Fibroblast of pulmonary artery (primary cell): ENCODE measurements around the gene STAB2.

Experiments
- DNase-seq: peaks from one replicate; pipeline ENCODE4 v3.0.0-alpha.2; 2010; ENCODE audit warnings: low read depth
- H3K4me3 ChIP-seq: replicated peaks from 2 replicates; pipeline ENCODE4 v1.5.1; 2011; ENCODE audit warnings: low read depth, mild to moderate bottlenecking, control low read depth, low read length, moderate library complexity
- TF ChIP-seq, protein P1 (sequence below): IDR thresholded peaks from 2 replicates; pipeline ENCODE4 v1.5.1; 2011; ENCODE audit warnings: mild to moderate bottlenecking, control low read depth, low read length, inconsistent platforms; ENCODE audit errors: missing control alignments

The STAB2 gene

DNA sequence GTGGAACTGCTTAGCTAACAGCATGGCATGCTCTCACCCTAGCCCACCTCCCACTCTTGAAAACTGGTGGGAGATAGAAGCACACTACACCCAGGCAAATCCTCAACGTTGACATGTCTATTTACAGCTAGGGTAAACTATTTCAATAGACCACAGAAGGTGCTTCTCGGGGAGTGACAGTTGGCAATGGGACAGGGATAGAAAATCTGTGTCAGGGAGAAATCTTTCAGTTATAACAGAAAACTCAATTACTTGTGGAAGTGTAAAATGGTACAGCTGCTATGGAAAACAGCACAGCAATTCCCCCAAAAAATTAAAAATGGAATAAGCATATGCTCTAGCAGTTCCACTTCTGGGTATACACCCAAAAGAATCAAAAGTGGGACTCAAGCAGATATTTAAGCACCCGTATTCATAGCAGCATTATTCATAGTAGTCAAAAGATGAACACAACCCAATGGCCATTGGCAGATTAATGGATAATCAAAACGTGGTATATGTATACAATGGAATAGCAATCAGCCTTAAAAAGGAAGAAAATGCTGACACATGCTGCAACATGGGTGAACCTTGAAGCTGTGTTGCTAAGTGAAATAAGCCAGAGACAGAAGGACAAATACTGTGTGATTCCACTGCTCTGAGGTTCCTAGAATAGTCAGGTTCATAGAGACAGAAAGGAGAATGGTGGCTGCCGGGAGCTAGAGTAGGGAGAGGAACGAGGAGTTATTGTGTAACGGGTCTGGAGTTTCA lies 92.5 kb downstream of the STAB2 start:
- no peak for DNase-seq
- no peak overlapping the region for H3K4me3 ChIP-seq
- TF ChIP-seq, protein P1, sequence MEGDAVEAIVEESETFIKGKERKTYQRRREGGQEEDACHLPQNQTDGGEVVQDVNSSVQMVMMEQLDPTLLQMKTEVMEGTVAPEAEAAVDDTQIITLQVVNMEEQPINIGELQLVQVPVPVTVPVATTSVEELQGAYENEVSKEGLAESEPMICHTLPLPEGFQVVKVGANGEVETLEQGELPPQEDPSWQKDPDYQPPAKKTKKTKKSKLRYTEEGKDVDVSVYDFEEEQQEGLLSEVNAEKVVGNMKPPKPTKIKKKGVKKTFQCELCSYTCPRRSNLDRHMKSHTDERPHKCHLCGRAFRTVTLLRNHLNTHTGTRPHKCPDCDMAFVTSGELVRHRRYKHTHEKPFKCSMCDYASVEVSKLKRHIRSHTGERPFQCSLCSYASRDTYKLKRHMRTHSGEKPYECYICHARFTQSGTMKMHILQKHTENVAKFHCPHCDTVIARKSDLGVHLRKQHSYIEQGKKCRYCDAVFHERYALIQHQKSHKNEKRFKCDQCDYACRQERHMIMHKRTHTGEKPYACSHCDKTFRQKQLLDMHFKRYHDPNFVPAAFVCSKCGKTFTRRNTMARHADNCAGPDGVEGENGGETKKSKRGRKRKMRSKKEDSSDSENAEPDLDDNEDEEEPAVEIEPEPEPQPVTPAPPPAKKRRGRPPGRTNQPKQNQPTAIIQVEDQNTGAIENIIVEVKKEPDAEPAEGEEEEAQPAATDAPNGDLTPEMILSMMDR: no peak

DNA sequence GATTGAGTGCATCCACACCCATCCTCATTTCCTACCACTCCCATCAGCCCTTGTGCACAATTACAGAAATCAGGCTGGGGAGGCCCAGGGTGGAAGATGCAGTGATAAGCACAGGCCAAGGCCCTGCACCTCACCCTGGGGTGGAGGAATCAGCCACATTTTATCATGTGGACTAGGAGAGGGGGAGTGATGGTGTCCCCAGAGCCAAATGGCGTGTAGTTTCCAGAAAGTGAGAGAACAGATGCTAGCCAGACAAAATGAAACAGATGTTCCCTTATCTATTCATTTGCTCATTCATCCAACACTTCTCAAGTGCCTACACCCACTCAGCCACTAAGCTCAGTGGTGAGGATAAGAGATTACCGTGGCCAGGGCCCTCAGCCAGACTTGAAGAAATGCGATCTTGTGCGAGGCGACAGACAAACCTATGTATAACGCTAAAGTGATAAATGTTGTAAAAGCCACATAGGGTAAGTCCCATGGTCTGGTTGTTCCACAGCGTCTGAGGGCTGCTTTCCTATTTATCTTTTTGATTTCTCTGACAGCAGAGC lies 93.6 kb downstream of the STAB2 start:
- H3K4me3 ChIP-seq: no peak overlapping the region
- TF ChIP-seq, protein P1: no peak
- peak; percentile 21 for DNase-seq

DNA sequence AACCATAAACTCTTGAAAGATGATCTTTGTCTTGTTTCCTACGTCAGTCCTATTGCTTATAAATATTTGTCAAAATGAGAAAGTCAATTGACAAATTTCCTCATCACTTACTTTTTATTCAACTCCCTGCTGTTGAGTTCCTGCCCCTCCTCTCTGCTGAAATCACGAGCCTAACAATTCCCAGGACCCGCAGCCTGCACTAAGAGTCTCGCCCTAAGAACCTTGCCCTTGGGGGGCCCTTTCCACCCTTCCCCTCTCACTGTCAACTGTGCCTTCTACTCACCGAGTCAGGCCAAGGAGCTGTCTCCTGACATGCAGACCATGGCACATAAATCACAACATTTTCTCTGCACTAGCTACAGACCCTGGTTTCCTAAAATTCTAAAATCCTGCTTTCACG lies 99.0 kb downstream of the STAB2 start:
- TF ChIP-seq, protein P1: no peak
- H3K4me3 ChIP-seq: no peak overlapping the region
- DNase-seq: no peak

DNA sequence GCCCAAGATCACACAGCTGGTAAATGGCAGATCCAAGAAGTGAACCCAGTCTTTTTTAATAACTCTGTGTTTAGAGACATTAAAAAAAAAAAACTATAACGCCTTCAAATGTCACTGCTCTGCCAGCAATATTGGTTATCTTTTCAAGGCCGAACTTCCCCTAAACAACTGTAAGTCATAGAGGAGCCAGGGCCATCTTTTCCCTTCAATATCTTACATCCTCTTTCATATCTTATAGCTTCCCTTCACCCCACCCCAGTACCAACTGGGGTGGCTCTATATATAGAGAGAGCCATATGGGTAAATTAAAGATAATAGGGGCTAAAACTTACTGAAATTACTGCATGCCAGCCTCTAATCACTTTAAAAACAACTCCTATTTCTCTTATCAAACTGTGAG lies 100.2 kb downstream of the STAB2 start:
- TF ChIP-seq, protein P1: no peak
- H3K4me3 ChIP-seq: no peak overlapping the region
- no peak for DNase-seq

DNA sequence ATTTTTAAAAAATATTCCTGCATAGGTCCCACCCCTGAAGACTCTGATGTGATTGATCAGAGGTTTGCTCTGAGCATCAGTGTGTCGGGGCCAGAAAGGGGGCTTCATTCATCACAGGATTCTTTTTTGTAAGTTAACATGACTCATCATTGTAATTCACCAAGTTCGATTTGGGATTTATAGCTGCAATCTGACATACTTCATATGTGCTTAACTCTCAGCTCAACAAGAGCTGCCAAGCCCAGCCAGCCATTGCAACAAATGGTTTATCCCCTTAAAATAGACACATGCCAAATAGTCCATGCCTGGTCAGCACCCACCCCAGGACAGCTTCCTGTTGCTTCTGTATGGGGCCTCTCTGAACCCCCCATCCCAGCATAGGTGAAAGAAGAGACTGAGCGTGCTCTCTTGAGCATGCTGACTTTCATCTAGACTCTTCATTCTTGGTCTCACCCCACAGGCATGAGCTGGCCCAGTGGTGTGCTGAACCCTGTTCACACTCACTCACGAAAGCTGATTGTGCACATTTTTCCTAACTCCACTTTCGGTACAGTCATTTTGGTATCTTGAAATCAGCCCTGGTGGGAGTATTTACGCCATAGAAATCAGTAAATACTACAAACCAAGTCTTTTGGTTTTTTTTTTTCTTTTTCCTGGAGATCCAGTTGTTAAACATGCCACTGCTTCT lies 101.4 kb downstream of the STAB2 start:
- DNase-seq: no peak
- TF ChIP-seq, protein P1: no peak
- no peak overlapping the region for H3K4me3 ChIP-seq

DNA sequence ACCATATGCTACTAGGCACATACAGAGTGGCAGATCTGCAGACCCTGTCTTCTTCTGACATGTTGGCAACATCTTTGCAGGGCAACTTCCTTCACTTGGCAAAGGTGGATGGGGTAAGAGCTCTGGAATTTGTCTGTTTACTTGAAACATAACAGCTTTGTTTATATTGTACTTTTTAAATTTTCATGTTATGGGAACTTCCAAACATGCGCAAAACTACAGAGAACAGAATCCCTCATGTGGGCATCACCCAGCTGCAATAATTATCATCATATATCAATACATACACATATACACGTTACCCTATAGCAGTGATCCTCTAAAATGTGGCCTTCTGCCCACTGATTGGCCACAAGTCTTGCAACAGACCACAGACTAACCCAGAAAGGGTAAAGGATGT lies 103.4 kb downstream of the STAB2 start:
- TF ChIP-seq, protein P1: no peak
- DNase-seq: no peak
- H3K4me3 ChIP-seq: no peak overlapping the region

DNA sequence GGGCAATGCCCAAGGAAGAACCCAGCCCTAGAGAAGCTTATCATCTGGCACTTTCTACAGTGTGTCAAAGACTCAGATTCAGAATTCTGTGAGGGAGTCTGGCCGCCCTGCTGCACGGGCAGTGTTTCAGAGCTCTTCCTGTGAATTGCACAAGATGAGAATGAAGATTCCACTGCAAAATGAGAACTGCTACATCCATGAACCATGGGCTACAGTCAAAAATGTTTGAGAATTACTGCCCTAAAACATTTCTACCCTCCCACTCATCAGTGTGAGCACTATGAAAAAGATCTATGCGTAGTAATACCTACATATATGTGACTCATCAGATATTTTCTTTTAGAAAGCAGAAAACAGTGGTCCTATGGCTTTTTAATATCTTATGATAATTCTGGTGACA lies 104.0 kb downstream of the STAB2 start:
- TF ChIP-seq, protein P1: no peak
- no peak for DNase-seq
- H3K4me3 ChIP-seq: no peak overlapping the region
